Testis (tissue), 2 donors: ENCODE measurements around the gene SBSN.

ENCODE experiments used
- POLR2A ChIP-seq: fragments of 450-650 bp; IDR thresholded peaks from one replicate; pipeline ENCODE4 v1.6.1; 2017; ENCODE audit warnings: antibody characterized with exemption, mild to moderate bottlenecking, moderate library complexity
- TF ChIP-seq, protein P1 (sequence below), 3 experiments: fragments of 450-650 bp in 2 of 3; fragments of 200-600 bp in 1 of 3; sonication (generic) in 1 of 3; IDR thresholded peaks; one replicate each; pipeline ENCODE4 v1.5.1; 2016 to 2019; ENCODE audit warnings: antibody characterized with exemption in 3 of 3, mild to moderate bottlenecking in 2 of 3, moderate library complexity in 1 of 3

DNA sequence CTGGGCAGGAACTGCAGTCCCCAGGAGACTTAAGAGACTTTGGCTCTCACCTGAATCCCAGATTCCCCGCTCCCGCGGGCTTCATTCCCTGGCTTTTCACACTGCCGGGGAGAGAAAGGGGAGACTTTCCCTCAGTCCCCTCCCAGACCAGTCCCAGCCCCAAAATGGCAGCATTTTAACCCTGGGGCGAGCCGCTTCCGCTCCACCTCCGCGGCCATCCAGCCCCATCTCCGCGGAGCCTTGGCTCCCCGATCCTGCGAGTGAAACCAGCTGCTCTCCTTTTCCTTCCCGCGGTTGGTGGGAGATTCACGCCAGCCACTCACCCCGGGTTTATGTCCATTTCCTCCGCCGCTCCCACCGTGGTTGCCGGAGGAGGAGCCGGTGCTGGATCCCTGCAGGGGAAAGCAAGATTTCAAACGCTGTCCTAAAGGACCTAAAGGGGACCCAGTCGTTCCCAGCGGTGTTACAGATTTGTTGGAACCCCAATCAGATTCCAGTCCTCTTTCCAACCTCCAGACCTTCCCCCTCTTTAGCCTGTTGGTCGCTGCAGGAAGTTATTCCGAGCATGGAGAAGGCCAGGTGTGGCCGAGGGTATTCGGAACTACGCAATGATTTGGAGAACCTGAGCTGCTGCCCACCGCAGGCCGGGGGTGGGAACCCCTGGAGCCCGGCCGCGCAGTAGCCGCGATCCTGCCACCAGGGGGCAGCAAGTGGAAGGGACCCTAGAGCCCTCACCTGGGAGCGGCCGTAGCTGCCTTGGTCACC, 18.1 kb downstream of the SBSN start:
- TF ChIP-seq, protein P1, sequence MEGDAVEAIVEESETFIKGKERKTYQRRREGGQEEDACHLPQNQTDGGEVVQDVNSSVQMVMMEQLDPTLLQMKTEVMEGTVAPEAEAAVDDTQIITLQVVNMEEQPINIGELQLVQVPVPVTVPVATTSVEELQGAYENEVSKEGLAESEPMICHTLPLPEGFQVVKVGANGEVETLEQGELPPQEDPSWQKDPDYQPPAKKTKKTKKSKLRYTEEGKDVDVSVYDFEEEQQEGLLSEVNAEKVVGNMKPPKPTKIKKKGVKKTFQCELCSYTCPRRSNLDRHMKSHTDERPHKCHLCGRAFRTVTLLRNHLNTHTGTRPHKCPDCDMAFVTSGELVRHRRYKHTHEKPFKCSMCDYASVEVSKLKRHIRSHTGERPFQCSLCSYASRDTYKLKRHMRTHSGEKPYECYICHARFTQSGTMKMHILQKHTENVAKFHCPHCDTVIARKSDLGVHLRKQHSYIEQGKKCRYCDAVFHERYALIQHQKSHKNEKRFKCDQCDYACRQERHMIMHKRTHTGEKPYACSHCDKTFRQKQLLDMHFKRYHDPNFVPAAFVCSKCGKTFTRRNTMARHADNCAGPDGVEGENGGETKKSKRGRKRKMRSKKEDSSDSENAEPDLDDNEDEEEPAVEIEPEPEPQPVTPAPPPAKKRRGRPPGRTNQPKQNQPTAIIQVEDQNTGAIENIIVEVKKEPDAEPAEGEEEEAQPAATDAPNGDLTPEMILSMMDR (IDR thresholded peaks at IDR 0.05): peak; percentile 80 to 93 (median 84)
- TF ChIP-seq POLR2A: no peak
